ENCODE measurements around the gene HDAC3.

Gene HDAC3

GRCh38 chr5:141605523-141606277 lies 30.9 kb downstream of the HDAC3 start:
- peak in 5 of 56 donors; percentile 3 to 42 (median 8) for DNase-seq

GRCh38 chr5:141603923-141604717 lies 32.5 kb downstream of the HDAC3 start:
- DNase-seq, result no peak

GRCh38 chr5:141602606-141603005 lies 34.0 kb downstream of the HDAC3 start:
- no peak for DNase-seq

- DNase-seq, result no peak
Observed at GRCh38 chr5:141598391-141599345, 38.0 kb downstream of the HDAC3 start.

- DNase-seq, result no peak
Observed at GRCh38 chr5:141597814-141598213, 38.8 kb downstream of the HDAC3 start.

GRCh38 chr5:141597394-141597793 lies 39.3 kb downstream of the HDAC3 start:
- no peak for DNase-seq

- no peak for DNase-seq
Observed at GRCh38 chr5:141596867-141597266, 39.8 kb downstream of the HDAC3 start.

- no peak for DNase-seq
Observed at GRCh38 chr5:141590127-141590526, 46.5 kb downstream of the HDAC3 start.

GRCh38 chr5:141586246-141586645 lies 50.4 kb downstream of the HDAC3 start:
- DNase-seq, result no peak

- no peak for DNase-seq
Observed at GRCh38 chr5:141585594-141585993, 51.1 kb downstream of the HDAC3 start.

GRCh38 chr5:141574122-141574510 lies 62.5 kb downstream of the HDAC3 start:
- DNase-seq, result no peak

- DNase-seq, result no peak
Observed at GRCh38 chr5:141573489-141574121, 63.0 kb downstream of the HDAC3 start.

Data from nucleus accumbens (tissue), 56 donors.